GM18861 (cell line): ENCODE results near the gene BUB1B.

Experiments
- ATAC-seq: cut with Tn5 transposase; IDR thresholded peaks from one replicate; pipeline ENCODE4 v1.9.1; 2021; ENCODE audit not compliant: unreplicated experiment

Gene BUB1B

DNA sequence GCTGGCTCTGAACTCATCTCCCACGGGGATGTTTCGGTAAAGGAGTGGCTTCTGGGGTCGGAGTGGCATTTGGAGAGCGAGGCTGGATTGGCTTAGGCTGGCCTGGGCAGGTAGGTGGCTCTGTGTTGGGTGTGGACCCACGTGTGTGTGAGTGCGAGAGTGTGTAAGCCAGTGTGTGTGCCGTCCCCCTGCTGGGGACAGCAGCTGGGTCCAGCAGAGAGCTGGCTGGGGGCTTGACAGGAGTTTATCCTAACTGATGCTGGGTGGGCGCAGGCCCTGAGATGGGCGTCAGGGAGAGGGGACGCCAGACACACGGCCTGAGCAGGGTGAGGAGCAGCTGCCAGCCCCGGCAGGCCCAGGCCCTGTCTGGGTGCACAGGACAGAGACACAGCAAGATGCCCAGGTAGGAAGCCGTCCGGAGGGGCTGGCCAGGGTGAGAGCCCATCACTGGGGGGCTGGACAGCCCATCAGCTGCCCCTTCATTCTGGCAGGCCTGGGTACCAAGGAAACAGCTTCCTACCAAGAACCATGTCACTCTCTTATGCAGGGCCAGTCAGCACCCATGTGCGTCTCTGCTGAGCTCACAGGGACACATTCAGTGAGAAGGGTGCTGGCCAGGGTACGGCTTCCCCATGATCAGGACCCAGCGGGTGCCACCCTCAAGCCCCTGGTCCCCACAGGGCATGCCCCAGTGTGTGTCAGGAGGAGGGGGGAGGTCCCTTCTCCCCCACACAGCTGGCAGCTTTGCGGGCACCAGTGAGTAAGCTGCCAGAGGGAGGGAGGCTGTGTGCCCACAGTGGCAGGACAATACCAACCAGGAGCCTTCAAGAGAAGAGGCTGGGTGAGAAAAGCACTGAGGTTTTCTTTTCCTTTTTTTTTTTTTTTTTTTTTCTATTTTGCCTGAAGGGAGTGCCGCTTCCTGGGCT, 79.1 kb downstream of the BUB1B start:
- no peak for ATAC-seq

DNA sequence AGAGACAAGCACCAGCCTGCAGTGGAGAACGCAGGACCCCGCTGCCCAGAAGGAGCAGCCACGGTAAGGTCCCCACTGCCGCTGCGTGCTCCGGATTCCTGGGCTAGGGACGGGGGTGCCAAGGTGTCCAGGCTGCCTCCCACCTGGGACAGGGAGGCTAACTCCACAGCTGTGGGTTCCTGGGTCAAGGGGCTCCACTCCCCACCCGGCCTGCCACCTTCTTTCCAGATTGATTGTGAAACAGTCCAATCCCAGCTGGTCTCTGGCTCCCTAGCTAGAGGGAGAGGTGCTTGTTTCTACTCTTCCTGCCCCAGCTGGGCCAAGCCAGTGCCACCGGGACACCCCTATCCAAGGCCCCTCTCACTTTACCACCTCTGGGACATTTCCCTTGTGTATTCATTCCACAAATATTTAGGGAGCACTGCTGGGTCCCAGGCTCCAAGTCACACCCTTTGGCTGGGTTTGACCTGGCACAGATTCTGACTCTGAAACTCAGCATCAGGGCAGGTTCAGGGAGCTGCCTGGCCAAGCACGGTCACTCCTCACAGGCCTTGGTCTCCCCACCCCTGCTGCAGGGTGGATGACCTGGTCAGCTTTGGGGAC, 79.9 kb downstream of the BUB1B start:
- ATAC-seq = no peak

DNA sequence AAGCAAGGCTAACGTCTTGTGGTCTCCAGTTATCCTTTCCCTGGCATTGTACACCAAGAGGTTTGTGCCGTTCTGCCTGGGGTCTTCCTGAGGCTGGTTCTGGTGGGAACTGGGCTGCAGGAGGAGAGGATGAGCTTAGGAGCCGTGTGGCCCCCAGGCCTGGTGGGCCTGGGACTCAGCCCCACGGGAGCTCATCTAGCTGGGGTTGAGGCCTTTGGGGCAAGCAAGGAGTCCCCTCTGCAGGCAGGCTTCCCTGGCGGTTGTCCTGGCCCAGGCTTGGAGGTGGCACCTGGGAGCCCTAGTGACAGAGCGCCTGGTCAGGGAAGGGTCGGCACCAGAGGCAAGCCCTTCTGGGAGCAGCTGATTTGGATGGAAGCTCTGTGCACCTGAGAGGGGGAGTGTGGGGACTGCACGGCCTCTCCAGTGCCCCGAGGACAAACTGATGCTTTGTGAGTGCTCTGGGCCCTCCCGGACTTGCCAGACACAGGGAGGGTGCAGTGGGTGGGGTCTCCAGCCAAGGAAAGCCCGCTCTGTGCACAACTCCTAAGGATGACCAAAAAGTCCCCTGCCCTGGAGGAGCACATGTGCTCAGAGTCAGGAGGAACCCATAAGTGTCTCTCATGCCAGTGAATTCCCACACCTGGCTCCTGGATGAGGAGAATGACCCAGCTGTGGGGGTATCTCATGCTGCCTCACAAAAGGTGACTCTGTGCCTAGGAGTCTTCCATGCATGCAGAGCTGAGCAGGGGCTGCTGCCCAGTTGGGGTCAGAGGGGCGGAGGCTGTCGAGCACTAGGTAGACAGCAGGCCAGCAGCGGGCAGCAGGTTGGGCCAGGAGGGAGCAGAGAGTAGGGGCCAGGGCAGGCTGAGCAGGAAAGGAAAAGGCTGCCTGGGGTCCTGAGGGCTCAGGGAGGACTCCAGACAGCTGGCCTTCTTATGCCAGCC, 80.7 kb downstream of the BUB1B start:
- ATAC-seq = no peak

DNA sequence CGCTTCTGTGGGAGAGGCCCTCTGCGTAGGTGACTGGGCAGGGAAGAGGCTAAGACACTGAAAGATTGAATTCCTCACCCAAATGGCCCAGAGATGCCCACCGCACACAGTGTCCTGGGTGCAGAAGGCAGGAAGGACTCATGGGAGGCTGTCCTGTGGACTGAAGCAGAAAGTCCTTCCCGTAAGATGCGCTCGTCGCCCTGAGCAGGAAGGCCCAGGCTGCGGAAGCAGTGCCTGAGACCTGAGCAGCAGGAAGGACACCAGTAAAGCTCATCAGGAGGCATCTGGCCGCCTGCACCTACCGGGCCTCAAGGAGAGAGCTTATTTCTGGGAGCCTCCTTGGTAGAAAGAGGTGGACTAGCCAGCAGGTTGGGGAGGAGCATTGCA, 81.3 kb downstream of the BUB1B start:
- no peak for ATAC-seq

DNA sequence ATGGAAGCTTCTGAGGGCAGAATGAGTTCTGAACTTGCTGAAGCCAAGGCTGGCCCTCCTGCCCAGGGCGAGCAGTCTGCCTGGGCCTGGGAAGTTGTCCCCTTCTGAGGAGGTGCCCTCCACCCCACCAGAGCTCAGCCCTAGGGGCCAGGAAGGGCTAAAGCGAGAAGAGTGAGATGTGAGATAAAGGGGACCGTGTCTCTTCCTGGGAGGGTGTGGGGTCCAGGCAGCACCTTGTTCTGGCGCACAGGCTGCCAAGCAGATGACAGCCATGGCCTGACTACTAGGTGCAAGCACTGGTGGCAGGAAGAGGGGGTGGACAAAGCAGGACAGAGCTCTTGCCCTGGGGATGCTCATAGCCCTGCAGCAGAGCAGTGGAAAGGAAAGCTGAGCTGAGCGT, 81.7 kb downstream of the BUB1B start:
- ATAC-seq = no peak

DNA sequence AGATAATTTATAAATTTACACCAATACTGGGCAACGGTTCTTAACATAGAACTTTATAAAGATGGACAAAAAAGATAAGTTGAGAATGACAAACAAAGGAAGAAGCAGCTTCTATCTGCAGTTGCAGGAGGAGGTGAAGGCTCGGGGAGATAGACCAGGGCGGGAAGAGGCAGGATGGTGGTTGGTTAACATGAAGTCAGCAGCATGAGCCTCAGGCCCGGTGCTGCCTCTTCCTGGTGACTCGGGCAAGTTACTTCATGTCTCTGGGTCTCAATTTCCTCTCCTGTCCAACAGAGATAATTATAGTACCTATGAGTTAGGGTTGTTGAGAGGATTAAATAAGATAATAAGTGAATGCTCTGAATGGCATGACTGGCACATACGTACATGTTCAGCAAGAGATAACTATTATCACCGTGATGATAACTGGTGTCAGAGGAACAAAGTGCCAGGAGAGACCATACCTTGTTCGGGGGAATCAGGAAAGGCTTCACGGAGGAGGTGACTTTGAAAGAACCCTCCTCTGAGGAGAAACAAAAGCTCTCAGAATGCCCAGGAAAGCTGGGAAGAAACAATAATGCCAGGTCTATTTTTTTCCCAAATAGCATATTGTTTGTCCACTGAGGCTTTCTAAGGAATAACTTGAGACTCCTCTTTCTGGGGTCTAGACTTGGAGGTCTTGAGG, 82.4 kb downstream of the BUB1B start:
- no peak for ATAC-seq

DNA sequence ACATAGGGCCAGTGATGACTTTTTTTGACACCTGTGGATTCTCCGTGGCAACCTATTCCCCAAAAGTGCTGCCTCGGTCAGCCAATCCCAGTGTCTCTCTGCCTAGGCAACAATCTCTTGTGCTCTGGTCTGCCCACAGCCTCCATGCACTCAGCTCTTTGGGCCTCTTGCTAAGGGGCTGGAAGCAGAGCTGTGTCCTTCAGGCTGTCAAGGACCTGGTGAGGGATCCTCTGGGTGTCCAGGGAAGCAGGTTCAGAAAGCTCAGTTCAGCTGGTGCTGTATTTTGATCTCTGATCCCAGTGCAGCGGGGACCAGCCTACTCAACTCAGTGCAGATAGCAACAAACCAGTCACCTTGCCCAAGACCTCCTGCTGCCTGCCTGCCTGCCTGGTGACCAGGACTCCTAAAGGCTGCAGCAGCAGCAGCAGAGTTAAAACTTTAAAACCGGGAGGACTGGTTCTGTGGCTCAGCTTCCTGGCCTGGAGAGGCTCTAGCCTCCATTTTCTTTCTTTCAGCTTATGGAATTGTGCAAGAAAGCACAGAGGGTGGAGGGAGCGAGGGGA, 84.2 kb downstream of the BUB1B start:
- ATAC-seq = no peak

DNA sequence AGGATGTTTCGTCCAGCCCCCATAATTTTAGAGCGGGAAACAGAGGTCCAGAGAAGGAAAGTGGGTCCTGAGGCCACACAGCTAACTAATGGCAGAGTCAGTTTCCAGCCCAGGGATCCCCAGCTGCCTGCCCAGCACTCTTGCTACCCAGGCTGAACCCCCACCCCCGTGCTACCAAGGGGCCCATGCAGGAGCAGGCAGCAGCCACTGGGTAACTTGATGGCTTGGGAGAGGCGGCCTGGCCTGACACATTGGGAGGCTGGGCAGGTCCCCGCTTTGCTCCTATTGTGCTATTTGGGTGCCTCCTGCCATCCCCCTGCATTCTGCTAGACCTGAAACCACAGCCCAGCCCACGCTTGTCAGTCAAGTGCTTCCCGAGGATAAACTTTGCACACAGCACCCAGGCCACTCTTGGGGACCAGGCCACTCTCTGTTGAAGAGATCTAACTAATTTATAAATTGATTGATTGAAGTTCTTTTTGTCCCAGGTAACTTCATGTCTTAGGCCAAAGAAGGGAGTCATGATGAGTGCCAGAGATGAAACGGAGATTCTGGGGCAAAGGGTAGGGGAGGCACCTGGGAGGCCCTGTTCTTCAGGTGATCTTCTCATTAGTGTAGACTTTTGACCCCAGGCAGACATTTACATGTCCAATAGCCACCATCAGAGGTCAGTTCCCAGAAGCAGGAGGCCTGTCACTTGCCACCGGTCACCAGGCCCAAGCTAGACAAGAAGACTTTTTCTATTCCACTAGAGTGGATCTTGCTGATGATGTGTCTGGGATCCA, 85.0 kb downstream of the BUB1B start:
- no peak for ATAC-seq

DNA sequence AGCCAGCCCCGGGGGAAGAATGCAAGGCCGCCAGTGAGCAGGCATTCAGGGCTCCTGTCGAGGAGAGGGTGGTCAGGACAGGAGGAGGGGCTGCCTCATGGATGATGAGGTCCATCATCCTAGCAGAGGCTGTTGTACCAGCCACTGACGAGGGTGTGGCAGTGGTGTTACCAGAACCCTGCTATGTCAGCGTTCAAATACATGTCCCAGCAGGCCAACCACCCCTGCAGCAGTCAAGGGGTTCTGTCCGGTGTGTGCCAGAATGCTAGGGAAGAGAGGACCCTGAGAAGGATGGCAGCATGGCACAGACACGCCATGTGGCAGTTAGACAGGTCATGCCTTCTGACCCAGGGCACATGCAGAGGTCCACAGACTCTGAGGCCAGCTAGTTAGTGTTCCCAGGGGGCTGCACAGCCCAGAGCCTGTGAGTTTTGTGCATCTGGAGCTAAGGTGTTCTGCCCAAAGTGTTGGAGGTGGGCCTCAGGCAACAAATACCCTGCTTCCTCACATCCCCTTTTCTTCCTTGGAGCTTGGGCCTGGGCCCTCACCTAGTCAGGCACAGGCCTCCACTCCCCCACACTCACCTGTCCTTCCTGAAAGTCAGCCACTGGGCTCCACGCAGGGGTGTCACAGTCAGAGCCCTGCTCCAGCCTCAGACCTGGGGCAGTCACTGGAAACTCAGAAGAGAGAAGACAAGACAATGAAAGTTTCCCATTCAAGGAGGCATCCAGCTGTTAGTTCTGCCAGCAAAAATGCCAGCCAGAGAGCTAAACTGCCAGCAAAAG, 85.8 kb downstream of the BUB1B start:
- ATAC-seq = no peak

DNA sequence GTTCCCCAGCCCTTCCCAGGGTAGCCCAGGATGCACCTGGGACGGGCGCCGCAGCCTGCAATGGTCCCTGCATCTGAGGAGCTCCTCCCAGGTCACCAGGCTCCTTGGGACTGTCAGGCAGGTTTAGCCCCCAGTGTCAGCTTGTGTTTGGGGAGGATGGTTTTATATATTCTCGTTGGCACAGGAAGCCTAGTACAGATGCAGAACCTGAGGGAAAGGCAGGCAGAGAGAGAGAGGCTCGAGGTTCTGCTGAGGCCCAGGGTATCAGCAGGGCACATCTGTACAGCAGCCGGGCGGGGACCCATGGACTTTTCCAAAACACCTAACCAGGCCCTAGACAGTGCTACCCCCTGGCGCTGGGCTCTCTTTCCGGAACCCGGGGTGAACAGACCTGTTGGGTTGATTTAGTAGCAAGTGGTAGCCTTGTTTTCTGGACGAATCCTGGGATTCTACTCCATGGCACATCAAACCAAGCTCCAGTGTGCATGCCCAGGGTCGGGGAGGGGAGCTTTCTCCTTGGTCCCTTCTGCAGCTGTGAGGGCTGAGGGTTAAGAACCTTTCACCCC, 86.6 kb downstream of the BUB1B start:
- no peak for ATAC-seq

DNA sequence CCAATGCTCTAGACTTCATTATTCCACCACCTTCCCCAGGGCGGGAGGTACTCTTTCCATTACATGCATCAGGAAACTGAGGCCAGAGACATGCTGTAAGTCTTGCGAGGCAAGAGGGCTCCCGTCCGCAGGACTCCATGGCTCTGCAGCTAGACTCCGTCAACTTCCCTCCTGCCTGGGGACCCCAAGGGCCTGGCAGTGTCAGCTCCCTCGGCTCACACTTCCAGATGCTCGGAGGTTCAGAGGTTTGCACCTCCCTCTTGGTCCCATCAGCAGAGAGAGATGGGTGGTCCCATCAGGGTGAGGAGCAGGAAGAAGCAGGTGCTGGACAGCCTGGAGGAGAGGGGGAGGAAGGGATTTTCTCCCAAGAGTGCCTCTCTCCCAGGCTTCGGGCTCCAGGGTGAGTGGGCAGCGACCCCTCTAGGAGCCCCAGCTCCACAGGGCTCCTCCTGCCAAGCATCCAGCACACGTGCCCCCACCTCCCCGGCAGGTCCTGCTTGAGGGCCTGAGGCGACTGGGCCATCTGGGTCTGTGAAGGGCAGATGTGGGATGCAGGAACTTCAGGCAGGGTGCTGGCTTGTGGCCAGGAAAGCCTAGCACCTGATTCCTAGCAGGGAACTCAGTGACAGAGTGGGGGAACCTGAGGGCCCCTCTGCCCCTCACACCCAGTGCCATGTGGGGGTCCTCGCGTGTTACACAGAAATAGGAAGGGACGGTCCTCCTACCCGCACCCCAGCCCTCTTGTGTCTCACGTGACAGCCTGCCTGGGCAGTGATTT, 87.3 kb downstream of the BUB1B start:
- no peak for ATAC-seq

DNA sequence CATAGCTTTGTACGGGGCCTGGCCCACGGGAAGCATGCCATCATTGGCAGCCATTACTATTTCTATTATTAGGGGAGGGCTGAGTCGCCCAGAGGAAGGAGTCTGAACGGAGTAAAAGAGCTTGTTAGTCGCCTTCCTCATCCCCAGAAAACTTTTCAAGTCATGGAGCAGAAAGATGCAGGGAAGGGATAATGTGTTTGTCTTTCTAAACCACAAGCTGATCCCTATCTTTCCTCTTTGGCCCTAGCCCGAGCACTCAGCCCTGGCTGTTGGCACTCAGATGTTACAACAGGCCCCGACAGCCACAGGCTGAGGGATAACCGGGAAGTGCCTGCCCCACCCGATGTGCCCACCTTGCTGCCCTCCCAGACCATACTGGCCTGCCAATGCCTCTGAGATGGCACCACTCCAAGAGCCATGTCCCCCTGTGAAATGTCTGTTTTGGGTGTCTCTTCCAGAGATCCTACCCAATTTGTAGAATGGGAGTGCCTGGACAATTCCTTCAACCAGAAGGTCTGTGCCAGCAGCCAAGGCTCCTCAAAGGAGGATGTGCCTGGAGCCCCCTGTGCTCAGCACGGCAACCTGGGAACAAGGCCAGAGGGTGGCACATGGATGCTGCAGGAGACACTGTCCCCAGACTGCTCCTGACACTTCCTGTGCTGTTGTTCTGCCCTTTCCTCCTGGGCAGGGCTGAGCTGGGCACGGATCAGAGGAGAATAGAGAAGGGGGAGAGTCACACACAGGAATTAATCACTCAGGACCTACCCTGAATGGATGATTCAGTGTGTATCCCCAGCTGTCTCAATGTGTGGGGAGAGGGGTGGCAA, 88.8 kb downstream of the BUB1B start:
- ATAC-seq = no peak

DNA sequence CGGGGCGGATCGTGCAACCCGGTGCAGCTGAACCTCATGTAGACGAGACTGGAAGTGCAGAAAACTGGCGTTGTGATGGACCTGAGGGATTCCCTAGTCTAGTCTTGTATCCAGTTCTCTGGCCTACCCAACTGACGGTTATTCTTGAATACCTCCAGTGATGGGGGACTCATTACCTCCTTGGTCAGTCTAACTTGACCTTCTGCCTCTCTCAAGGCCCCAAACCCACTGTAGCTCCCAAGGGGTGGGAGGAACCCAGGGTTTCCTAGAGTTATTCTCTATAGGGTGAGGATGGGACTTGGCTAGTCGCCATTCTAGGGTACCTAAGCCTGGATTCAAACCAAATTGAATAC, 89.4 kb downstream of the BUB1B start:
- ATAC-seq = no peak

DNA sequence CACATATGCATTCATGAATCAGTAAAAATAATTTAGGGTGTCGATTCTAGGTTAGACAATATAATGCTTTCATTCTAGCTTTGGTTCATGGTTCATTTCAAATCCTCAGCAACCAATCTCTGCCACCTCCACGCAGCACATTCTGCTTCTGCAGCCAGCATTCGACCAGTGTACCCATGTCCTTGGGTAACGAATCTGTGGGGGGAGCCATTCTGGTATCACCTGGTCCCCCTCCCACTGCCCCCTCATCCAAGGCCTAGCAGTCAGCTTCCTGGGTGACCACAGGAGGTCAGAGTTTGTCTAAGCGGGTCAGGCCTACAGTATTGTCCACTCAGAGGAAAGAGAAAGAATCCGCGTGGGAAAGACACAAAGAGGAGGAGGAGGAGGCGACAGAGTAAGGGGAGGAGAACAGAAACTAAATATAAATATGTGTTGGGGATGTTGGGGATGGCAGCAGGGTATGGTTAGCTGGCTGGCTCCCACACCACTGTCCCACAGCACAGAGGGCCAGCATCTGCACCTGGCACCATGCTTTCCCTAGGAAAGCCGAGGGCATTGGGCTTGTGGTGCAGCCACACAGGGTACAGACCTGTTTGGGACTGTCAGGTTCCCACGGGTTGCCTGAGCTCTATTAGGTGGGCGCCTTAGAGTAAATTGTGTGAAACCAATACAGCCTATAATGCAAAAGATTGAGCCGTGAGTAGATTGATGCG, 90.1 kb downstream of the BUB1B start:
- ATAC-seq = no peak

DNA sequence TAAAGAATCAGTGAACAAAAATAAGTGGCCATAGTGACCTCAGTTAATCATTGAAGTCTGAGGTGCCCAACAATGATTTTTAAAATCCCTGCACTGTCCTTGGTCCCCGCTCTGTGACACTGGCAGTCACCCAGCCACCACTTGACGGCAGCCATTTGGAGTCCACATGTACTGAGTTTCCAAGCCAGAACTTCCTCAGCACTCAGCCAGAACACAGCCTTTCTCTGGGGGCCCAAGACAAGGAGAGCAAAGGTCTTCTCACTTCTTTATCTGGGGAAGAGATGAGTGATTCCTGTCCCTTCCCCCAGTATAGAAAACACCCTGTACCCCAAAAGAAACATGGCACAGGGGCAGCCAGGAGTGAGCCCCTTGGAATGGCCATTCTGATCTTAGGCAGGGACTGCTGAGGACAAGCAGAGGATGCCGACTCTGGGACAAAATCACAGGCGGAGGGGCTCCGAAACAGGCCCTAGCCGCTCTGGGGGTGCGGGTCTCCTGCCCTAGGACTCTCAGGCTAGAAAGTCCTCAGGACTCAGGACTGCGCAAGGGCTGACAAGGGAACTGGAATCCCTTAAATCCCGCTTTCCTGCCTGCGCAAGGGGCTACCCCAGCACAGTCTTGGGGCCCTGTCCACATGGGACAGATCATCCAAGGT, 90.7 kb downstream of the BUB1B start:
- no peak for ATAC-seq

DNA sequence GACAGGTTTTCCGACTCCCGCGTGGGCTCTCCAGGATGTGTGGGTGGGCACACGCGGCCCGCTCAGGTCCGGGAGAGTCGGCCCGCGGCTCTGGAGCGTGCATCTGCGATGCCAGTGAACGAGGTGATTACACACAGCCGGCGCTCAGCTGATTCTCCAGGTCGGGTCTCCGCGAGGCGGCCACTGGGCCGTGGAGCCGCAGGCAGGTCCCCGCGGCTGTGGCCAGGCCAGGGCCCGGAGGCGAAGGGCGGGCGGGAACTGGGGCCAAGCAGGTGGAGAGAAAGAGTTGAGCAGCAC, 91.2 kb downstream of the BUB1B start:
- no peak for ATAC-seq
